HCT116 (cell line): ENCODE data around the gene COX7A1.
"Not testable (repeated sequence)": the region's sequence is repeated elsewhere in the genome, so short reads cannot be mapped to it uniquely, and the experiment has no call there.

Source experiments
- CBX3 ChIP-seq: IDR thresholded peaks from 2 replicates; pipeline ENCODE4 v1.6.1; 2012; ENCODE audit warnings: low read depth
- CEBPB ChIP-seq: IDR thresholded peaks from 2 replicates; pipeline ENCODE4 v1.6.1; 2012; ENCODE audit warnings: low read depth
- CTCF ChIP-seq, 3 experiments: fragments of 200-600 bp in 1 of 3; sonication (generic) in 1 of 3; IDR thresholded peaks in 2 of 3; conservative IDR thresholded peaks in 1 of 3; 2 replicates each; pipeline ENCODE4 v1.5.1; 2012 to 2017; ENCODE audit warnings: low read depth in 2 of 3, low read length in 2 of 3, antibody characterized with exemption in 1 of 3, borderline replicate concordance in 1 of 3, control low read depth in 1 of 3, mild to moderate bottlenecking in 1 of 3, mixed read lengths in 1 of 3, mixed run types in 1 of 3, moderate library complexity in 1 of 3; ENCODE audit not compliant: insufficient read depth in 1 of 3
- EZH2 ChIP-seq: fragments of 200-600 bp; sonication (generic); IDR thresholded peaks from 2 replicates; pipeline ENCODE4 v1.6.1; 2017; ENCODE audit warnings: antibody characterized with exemption, mixed run types
- MAX ChIP-seq: IDR thresholded peaks from 2 replicates; pipeline ENCODE4 v1.6.1; 2012
- POLR2A ChIP-seq: IDR thresholded peaks from 2 replicates; pipeline ENCODE4 v1.7.0; 2011; ENCODE audit warnings: borderline replicate concordance; ENCODE audit not compliant: insufficient read depth, insufficient read length; ENCODE audit errors: extremely low read depth
- RAD21 ChIP-seq: IDR thresholded peaks from 2 replicates; pipeline ENCODE4 v1.6.1; 2012; ENCODE audit warnings: low read depth, mild to moderate bottlenecking
- YY1 ChIP-seq: IDR thresholded peaks from 2 replicates; pipeline ENCODE4 v1.6.1; 2011; ENCODE audit warnings: low read length, low read depth, moderate library complexity, mild to moderate bottlenecking; ENCODE audit not compliant: insufficient replicate concordance; ENCODE audit errors: extremely low read depth

GRCh38 chr19:36131221-36131620 lies 21.0 kb downstream of the COX7A1 start:
- TF ChIP-seq POLR2A; CTCF (IDR thresholded peaks at IDR 0.05 in 2 of 3, conservative IDR thresholded peaks at IDR 0.05 in 1 of 3; ENCODE audit: borderline replicate concordance in 1 of 3, insufficient read depth in 1 of 3, low read depth in 2 of 3, low read length in 2 of 3); EZH2; CEBPB; RAD21; YY1; MAX; CBX3: not testable (repeated sequence)
